Adipose tissue (tissue), 3 donors: ENCODE results near the gene RIOK1. TPM values are rescaled to one million over a fixed set of nuclear protein-coding genes. Genes with fewer than 3 reads are reported as not detected.
"Not testable (repeated sequence)": the region's sequence is repeated elsewhere in the genome, so short reads cannot be mapped to it uniquely, and the experiment has no call there.

Source experiments
- H3K27ac ChIP-seq: one replicate; pipeline ENCODE4 v1.5.1; 2013; ENCODE audit warnings: low read depth, low read length
- WGBS, 3 donors: extraction: QIAGEN DNeasy Blood & Tissue Kit; methylation state at CpG; one replicate each; pipeline ENCODE4 v1.1.7; 2013; 5-methylcytosine and 5-hydroxymethylcytosine counted together
- polyA plus RNA-seq, 3 donors: library from polyadenylated mRNA; stranded (reverse); fragments of 200-250 nt; gene quantifications; one replicate each; pipeline ENCODE4 v1.2.3, GENCODE V29; 2013
- donor health status: healthy with polysubstance abuse.
- donor health status: Bipolar disorder and iron deficiency.
- donor health status: healthy.

RIOK1 gene
- polyA plus RNA-seq, 3 donors, result 7.2 to 19.9 (median 17.3) TPM

DNA sequence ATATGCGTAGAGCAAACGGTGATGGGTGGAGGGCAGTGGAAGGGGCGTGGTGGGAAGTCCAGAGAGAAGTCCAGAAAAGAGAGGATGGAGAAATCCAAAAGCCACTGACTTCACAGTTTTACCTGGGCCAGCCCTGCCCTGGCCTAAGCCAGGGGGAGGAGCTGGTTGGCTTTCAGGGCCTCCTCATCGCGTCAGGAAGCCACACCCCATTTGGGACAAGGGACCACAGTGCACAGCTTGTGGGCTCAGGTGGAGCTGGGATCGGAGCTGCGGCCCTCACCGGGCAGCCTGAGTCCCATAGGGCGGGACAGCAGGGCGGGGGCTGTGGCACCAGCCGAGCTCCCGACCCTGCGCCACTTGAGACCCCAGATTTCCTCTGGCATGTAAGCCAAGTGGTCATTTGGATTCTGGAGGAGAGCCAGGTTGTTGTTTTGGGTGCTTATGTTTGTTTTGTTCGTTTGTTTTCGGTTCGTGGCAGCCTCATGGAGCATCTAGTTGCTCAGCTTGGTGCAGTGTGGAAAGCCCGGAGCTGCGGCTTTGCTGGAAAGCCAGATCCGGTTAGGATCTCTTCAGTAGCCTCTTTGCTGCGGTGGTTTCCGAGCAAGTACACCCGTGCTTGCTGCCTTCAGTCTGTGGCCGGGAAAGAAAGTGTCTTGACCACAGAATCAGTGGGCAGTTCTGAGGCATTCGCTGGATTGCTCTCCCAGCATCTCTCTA lies 42.2 kb downstream of the RIOK1 start:
- 59 to 74% (median 71%) methylated on average over 24 of the region's 24 CpGs for WGBS, 3 donors
- no peak overlapping the region for H3K27ac ChIP-seq

DNA sequence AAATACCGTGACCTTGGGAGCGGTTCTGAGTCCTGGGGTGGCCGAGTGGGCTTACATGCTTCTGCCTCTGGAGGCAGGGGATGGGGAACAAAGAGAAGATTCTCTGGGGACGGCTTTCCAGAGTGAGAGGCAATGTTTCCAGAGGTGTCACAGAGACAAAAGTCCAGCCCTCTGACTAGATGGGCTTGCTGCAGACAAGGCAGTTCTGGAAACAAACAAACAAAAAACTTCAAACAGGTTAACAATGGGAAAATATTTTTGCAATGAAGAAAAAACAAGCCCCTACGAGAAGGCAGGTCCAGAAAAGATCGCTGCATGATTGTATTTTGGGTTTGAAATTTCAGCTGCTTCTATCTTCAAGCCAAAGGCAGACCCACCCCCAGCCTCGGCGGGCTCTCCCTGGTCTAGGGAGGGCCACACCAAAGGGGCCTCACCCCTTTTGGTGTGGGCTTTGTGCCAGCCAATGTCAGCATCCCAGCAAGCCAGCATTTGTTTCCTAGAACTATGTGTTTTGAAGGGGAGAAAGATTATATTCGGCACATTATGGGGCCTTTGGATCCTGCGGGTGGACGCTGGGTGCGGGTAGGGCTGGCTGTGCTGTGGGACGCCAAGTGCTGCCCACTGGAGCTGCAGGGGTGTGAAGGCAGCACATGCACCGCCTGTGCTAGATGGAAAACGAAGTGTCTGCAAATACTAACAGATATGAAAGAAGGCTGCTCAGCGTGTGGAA lies 42.9 kb downstream of the RIOK1 start:
- WGBS, 3 donors, result 73 to 80% (median 77%) methylated on average over 16 of the region's 16 CpGs
- H3K27ac ChIP-seq, result no peak overlapping the region

DNA sequence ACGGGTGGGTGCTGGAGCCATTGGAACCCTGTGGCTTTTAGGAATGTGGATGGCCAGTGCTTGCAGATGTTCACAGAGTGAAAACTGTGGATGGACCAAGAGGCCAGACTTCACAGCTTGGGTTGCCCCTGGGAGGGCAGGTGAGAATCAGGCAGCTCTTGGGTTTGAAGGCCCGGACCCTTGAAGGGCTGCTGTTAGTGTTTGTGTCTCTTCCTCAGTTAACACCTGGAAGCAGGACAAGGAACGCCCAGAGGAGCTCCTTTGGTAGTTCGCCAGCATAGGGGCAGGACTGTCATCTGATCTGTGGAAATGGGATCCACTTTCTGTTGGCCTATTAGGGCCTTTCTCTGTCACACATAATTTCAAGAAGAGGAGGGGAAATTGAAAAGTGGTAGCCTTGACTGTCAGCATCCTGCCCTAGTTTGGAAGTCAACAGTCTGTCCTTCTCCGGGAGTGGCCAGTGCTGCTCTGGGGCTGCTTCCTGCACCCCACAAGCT lies 43.6 kb downstream of the RIOK1 start:
- 78 to 89% (median 83%) methylated on average over 5 of the region's 5 CpGs for WGBS, 3 donors
- H3K27ac ChIP-seq, result no peak overlapping the region

DNA sequence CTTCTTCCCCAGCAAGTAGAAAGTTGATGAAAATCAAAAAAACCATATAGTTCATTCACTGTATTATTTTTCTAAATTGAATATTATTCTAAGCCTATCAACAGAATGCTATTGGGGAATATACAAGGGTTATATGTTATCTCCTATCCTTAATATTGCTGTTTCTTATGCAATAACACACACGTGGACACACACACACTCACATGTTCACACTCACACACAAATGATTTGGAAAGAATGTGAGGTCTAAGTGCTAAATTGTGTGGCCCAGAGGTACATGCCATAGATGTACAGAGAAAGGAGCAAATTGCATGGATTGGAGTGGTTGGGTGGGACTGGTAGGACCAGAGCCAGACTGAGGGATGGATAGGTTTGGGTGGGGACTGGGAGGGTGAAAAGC lies 45.1 kb downstream of the RIOK1 start:
- no peak overlapping the region for H3K27ac ChIP-seq
- WGBS, 3 donors, result 68 to 76% (median 71%) methylated on average over 1 of the region's 1 CpG

DNA sequence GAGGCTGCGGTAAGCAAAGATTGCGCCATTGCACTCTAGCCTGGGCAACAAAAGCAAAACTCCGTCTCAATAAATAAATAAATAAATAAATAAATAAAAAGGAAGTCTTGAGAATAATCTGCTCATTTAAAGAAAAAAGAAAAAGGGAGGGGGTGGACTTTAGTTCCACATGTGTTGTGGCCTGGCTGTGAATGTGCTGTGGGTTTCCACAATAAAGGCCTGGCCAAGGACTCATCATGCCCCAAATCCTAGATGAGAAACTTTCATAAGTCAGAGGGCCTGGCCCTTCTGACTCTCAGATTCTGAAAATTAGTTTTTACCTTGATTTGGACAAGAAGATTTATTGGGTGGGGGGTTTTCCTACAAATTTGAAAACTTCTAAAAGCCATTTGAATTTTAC lies 48.4 kb downstream of the RIOK1 start:
- WGBS, 3 donors, result 91 to 100% (median 95%) methylated on average over 3 of the region's 3 CpGs
- H3K27ac ChIP-seq, result no peak overlapping the region

DNA sequence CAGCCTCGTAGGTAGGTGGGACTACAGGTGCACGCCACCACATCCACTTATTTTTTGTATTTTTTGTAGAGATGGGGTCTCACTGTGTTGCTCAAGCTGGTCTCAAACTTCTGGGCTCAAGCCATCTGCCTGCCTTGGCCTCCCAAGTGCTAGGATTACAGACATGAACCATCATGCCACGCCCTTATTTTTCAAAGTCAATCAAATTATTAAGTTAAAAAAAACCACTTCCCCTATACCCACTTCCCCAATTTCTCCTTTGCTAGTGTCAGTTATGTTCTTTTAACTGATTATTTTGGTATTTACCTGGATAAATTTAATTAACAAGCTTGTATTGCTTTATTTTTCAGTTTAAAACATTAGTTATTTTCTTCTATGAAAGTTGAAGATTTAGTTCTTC lies 49.6 kb downstream of the RIOK1 start:
- 67 to 88% (median 77%) methylated on average over 3 of the region's 3 CpGs for WGBS, 3 donors
- H3K27ac ChIP-seq, result no peak overlapping the region

DNA sequence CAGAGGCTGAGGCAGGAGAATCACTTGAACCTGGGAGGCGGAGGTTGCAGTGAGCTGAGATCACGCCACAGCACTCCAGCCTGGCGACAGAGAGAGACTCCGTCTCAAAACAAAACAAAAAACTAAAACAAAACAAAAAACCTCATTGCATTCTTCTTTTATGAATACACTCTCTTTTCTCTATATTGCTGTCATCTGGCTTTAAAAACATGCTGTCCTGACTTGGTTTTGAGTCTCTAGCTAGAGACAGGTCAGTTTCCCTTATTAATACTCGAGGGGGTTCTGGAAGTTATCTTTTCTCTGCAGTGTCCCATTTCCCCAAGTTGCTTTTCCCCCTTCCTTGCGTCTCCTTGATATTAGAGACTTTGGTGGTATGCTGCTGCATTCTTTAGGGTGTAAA lies 50.9 kb downstream of the RIOK1 start:
- 70 to 81% (median 80%) methylated on average over 6 of the region's 6 CpGs for WGBS, 3 donors
- no peak overlapping the region for H3K27ac ChIP-seq

DNA sequence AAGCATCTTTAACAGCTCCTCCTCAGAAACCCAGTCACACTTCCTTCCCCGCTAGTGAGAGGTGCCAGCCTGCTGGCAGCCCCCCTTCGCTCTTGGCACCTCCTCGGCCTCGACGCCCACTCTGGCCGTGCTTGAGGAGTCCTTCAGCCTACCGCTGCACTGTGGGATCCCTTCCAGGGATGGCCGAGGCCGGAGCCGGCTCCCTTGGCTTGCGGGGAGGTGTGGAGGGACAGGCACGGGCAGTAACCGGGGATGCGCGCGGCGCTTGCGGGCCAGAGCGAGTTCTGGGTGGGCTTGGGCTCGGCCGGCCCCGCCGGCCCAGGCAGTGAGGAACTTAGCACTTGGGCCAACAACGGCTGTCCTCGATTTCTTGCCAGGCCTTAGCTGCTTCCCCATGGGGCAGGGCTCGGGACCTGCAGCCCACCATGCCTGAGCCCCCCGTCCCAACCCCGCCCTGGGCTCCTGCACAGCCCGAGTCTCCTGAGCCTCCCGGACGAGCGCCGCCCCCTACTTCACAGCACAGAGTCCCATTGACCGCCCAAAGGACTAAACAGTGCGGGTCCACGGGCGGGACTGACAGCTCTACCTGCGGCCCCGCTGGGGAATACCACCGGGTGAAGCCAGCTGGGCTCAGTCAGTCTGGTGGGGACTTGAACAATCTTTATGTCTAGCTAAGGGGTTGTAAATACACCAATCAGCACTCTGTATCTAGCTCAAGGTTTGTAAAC lies 51.6 kb downstream of the RIOK1 start:
- WGBS, 3 donors, result 88 to 92% (median 91%) methylated on average over 38 to 40 of the region's 40 CpGs
- H3K27ac ChIP-seq, result no peak overlapping the region

DNA sequence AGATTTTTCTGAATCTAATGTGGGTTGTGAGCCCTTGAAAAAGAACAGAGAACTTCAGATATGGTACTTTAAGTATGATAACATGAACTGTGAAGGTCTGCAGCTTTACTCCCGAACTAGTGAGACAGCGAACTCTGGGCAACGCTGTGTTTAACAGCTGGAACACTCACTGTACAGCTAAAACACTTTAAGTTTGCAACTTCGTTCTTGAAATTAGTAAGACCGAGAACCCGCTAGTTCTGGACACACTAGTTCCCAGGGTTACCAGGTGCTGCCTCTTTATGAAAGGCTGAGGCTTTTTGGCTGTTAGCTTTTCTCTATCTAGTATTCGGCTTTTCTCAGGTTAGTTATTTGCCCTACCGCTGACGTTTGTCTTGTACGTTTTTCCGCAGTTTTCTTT lies 52.9 kb downstream of the RIOK1 start:
- WGBS, 3 donors, result 83 to 94% (median 93%) methylated on average over 11 of the region's 11 CpGs
- H3K27ac ChIP-seq, result no peak overlapping the region

DNA sequence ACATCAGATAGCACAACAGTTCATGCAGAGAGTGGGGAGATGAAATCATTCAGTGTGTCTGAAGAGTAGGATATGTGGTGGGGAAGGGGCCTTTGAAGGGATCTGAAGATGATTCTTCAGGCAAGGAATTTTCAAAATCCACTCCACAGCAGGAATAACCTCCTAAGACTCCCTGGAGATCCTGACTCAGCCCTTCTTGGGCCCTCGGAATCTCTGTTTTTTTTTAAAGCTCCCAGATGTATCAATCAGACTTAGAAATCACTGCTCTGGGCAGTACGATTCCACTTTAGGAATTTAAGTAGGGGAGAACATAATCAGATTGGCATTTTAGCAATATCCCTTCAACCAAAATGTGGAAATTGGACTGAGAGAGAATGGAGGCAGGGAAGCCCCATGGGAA lies 55.5 kb downstream of the RIOK1 start:
- no peak overlapping the region for H3K27ac ChIP-seq
- 67 to 81% (median 80%) methylated on average over 2 of the region's 2 CpGs for WGBS, 3 donors

DNA sequence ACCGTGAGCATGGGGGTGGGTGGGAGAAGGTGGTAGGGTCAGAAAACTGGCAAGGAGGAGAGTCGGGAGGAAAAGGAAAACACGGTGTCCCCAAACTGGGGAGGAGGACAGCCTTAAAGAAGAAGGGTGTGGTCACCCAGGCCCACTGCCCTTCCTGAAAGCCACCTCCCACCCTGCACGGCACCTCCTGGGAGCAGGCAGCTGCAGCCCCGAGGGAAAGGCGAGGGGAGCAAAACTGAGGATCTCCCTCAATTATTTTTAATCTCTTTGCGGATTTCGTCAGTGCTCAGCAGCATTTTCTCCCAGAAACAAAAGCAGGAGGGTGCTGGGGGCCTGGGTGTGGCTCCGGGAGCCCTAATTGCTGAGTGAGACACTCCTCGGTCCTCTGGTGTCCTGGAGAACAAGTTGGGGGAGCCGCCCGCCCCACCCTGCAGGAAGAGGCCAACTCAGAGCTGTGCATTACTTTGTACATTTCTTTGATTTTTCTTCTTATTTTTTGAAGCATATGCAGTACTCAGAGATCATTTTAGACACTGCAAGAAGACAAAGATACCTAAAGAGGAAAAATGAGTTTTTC lies 56.4 kb downstream of the RIOK1 start:
- no peak overlapping the region for H3K27ac ChIP-seq
- WGBS, 3 donors, result 74 to 75% (median 75%) methylated on average over 12 of the region's 12 CpGs

DNA sequence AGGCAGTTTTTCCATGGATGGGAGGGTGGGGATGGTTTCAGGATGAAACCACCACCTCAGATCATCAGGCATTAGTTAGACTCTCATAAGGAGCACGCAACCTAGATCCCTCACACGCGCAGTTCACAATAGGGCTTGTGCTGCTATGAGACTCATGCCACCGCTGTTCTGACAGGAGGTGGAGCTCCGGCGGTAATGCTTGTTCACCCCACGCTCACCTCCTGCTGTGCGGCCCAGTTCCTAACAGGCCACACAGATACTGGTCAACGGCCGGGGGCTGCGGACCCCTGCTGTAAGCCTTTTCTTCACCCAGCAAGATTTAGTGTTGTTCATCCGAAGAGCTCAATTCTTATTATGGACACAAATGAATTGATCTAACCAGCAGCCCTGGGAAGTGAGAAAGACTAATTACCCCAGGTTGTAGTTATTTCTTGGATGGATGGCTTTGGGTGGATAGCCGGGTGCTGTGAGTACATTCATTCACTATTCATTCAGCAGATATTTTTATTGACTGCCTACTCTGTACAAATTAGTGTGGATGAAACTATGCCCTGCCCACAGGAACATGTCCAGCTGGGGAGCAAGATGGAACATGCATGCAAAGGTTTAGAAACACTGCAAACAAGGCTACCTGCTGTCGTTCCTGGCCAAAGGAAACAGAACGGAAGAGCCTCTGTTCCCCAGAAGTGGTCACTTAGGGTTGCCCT lies 57.2 kb downstream of the RIOK1 start:
- no peak overlapping the region for H3K27ac ChIP-seq
- WGBS, 3 donors, result 75 to 84% (median 81%) methylated on average over 15 of the region's 15 CpGs

DNA sequence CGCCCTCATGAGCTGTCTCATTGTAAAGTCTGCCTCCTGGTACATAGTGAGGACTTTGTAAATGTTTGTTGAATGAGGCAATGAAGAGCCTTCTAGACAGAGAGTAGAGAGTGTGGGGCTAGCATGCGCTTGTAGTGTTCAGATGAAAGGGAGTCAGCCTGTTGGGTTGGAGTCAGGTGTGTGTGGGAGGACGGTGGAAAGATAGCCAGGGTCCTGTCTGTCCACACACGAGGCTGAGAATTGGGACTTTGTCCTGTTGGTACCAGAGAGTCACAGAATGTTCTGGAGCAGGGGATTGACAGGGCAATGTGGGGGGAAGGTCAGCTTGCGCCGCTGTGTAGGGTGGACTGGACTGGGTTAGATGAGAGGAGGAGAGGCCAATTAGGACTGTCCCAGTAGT lies 58.6 kb downstream of the RIOK1 start:
- no peak overlapping the region for H3K27ac ChIP-seq
- 87 to 92% (median 89%) methylated on average over 6 of the region's 6 CpGs for WGBS, 3 donors

DNA sequence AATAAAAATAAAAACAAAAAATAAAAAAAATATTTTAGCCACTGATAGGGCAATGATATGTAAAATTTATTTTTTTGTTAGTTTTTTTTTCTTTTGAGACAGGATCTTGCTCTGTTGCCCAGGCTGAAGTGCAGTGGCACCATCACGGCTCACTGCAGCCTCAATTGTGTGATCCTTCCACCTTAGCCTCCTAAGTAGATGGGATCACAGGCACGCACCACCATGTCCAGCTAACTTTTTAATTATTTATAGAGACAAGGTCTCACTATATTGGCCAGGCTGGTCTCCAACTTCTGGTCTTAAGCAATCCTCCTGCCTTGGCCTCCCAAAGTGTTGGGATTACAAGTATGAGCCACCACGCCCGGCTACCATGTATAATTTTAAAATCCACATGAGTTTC lies 59.4 kb downstream of the RIOK1 start:
- WGBS, 3 donors, result 77 to 95% (median 86%) methylated on average over 4 of the region's 4 CpGs
- H3K27ac ChIP-seq, result no peak overlapping the region

DNA sequence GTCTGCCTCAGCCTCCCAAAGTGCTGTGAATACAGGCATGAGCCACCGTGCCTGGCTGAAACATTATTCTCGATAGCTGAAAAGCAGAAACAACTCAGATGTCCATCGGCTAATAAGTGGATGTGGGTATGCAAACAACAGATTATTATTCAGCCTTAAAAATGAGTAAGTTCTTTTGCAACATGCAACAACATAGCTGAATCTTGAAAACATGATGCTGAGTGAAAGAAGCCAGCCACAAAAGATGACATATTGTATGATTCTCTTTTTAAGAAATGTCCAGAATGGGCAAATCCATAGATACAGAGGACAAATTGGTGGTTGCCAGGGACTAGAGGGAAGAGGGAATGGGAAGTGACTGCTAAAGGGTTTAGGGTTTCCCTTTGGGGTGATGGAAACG lies 61.7 kb downstream of the RIOK1 start:
- no peak overlapping the region for H3K27ac ChIP-seq
- WGBS, 3 donors, result 65 to 80% (median 68%) methylated on average over 4 of the region's 4 CpGs

DNA sequence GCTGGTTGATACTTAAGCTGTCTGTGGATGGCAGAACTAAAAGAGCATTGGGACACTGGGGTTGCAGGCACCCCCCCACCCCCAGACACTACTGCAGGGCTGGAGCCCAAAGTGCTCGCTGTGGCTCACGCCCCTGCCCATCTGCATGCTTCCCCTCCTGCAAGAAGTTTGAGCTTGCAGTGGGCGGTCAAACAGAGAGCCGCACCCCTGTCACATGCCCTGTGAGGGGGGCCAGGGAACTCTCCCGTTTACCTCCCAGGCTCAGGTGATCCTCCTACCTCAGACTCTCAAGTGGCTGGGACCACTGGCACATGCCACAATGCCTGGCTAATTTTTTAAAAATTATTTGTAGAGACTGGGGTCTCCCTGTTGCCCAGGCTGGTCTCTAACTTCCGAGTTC lies 63.3 kb downstream of the RIOK1 start:
- 78 to 86% (median 82%) methylated on average over 6 of the region's 6 CpGs for WGBS, 3 donors
- no peak overlapping the region for H3K27ac ChIP-seq

DNA sequence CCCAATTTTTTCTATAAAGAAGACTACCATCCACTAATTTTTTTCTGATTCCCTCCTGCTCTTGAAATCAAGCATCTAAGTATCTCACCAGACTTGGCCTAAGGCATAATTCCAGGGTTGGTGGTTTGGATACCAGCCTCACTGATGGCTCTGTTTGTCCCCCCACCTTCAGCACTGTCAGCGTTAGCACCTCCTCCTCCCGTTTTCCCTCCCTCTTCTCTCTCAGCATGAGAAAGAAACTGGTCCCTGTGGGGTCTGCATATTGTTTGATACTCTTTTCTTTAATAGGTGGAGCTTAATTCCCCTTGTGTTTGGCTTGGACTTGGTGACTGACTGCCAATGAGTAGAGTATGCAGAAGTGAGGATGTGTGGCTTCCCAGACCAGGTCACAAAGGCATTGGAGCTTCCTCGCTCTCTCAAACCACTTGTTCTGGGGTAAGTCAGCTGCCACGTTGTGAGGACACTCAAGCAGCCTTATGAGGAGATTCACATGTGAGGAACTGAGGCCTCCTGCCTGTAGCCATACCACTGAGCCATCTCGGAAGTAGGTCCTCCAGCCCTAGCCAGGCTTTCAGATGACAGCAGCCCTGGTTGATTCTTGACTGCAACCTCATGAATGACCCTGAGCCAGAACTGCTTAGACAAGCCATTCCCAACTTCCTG lies 65.2 kb downstream of the RIOK1 start:
- WGBS, 3 donors, result 69 to 79% (median 73%) methylated on average over 5 of the region's 5 CpGs

DNA sequence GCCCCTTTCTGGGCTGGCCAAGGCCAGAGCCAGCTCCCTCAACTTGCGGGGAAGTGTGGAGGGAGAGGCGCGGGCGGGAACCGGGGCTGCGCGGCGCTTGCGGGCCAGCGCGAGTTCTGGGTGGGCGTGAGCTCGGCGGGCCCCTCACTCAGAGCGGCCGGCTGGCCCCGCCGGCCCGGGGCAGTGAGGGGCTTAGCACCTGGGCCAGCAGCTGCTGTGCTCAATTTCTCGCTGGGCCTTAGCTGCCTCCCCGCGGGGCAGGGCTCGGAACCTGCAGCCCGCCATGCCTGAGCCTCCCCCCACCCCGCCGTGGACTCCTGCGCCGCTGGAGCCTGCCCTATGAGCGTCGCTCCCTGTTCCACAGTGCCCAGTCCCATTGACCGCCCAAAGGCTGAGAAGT lies 66.7 kb downstream of the RIOK1 start:
- not testable (repeated sequence) for H3K27ac ChIP-seq
- WGBS, 3 donors, result 94 to 98% (median 96%) methylated on average over 19 to 31 of the region's 31 CpGs

More for the DNA sequence above, 65.2 kb downstream of the RIOK1 start:
- H3K27ac ChIP-seq, result no peak overlapping the region
